H1 (cell line): ENCODE data around the gene TRAK1. TPM values are rescaled to one million over a fixed set of nuclear protein-coding genes. Genes with fewer than 3 reads are reported as not detected.

Source experiments
- JUND ChIP-seq: IDR thresholded peaks from 2 replicates; pipeline ENCODE4 v1.6.1; 2011; ENCODE audit warnings: mild to moderate bottlenecking, improper control_type of control experiment, low read length
- KDM5A ChIP-seq: fragments of 200-600 bp; IDR thresholded peaks from 2 replicates; pipeline ENCODE4 v1.7.1; 2012; ENCODE audit warnings: mild to moderate bottlenecking, low read length, inconsistent platforms, mixed read lengths
- polyA plus RNA-seq, 7 experiments: library from polyadenylated mRNA; depleted of rRNA in 3 of 7; stranded (reverse) in 5 of 7; unstranded in 2 of 7; fragments of >200 nt in 5 of 7; fragments of 200-250 nt in 2 of 7; gene quantifications; 1 replicate in 5 of 7; 2 replicates in 1 of 7; 4 replicates in 1 of 7; pipeline versions ENCODE4 v1.2.1 to v1.2.3, GENCODE V29; 2011 to 2013; ENCODE audit warnings: missing spikeins in 2 of 7, mixed read lengths in 2 of 7
- total RNA-seq: library from RNA; stranded (reverse); fragmentation: NEBNext Ultra II Directional; extraction: Animal tissue kit (Norgen Biotek cat#: 25700); gene quantifications from 2 replicates; pipeline ENCODE4 v1.2.1, GENCODE V29; 2021

Gene TRAK1
- total and polyA plus RNA-seq, 2 of the 8 experiments (the other 6 are each of a cell fraction or from before 2014, with no cell fraction given): 21.3 to 32.7 TPM

DNA sequence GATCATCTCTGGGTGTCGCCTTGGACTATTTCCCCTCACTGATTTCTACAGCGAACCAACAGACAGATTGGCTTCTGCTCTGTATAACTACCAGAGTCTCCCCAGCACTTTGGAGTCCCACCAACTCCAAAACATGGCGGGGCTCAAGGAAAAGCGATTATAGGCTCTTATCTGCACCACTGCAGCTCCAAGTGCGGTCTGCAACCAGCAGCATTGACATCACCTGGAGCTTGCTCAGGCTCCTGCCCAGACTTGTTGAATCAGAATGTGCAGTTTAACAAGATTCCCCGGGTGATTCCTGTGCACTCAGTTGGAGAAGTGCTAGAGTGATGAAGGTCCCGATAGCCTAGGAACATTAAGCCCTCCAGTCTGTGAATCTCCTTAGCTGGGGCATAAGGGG, 165.8 kb downstream of the TRAK1 start (continued):
- TF ChIP-seq JUND (no peak), KDM5A (no peak)
